HAP-1 (cell line): ENCODE data around the gene IVL.

Experiments used
- DNase-seq, 2 experiments: peaks; one replicate each; pipeline ENCODE4 v3.0.0-alpha.2; 2016 to 2020; ENCODE audit warnings: low spot score in 2 of 2
- H3K27me3 ChIP-seq: fragments of 250-450 bp; sonication (Bioruptor Pico); 2 replicates; pipeline ENCODE4 v1.5.1; 2020; ENCODE audit warnings: low read depth, mild to moderate bottlenecking, moderate library complexity
- H3K36me3 ChIP-seq: fragments of 250-450 bp; sonication (Bioruptor Pico); replicated peaks from 2 replicates; pipeline ENCODE4 v1.5.1; 2020; ENCODE audit warnings: mild to moderate bottlenecking
- H3K4me1 ChIP-seq: fragments of 250-450 bp; sonication (Bioruptor Pico); 2 replicates; pipeline ENCODE4 v1.5.1; 2020; ENCODE audit warnings: mild to moderate bottlenecking
- H3K4me3 ChIP-seq: fragments of 250-450 bp; sonication (Bioruptor Pico); 2 replicates; pipeline ENCODE4 v1.5.1; 2020; ENCODE audit warnings: mild to moderate bottlenecking, moderate library complexity
- H3K9me3 ChIP-seq: fragments of 250-450 bp; sonication (Bioruptor Pico); 2 replicates; pipeline ENCODE4 v1.5.1; 2020; ENCODE audit warnings: mild to moderate bottlenecking, moderate library complexity
- in situ Hi-C: fragments of 300-500 bp; cut with MboI; formaldehyde crosslinking; loops from 3 replicates; pipeline ENCODE4 v1.14.3; 2020; ENCODE audit warnings: low sequenced_read_pairs, inconsistent platforms, mixed read lengths

IVL gene

DNA sequence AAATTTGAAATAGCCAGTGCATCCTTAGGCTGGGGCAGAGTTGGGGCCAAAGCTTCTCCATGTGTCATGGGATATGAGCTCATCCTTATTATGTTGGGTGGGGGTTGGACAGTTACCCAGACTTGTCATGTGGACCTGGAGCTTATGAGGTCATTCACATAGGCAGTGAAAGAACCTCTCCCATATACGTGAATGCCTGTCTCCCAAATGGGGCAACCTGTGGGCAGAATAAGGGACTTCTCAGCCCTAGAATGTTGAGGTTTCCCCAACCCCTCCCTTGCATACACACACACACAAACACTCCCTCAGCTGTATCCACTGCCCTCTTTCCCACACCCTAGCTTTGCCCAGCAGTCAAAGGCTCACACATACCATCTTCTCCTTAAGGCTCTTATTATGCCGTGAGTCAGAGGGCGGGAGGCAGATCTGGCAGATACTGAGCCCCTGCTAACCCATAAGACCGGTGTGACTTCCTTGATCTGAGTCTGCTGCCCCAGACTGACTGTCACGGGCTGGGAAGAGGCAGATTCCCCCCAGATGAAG lies 2.3 kb upstream of the IVL start:
- no peak for DNase-seq
- no peaks in the 10 kb centered on the region for H3K9me3 ChIP-seq
- peaks cover 3% of the 10 kb centered on the region; the same call in 1 of the 2 replicates for H3K27me3 ChIP-seq
- no peaks in the 10 kb centered on the region for H3K36me3 ChIP-seq
- in situ Hi-C loops, result no loop called here
- H3K4me1 ChIP-seq, result no peaks in the 10 kb centered on the region
- no peak overlapping the region for H3K4me3 ChIP-seq

DNA sequence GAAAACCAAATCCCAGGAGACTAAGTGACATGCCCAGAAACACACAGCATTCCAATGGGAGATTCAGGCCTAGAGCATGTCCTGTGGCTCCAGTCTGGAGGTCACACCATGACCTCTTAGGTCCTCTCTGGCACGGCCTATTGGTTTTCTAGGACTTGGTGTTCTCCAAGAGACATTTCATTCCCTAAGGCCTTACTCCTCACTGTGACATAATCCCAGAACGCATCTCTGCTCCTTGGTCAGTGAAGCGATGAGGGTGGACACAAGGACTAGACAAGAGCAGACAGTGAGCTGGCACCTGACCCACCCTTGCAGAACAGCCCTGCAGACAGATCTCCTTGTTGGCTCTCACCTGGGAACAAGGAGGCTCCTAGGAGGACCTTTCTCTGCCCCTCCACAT lies 860 bp downstream of the IVL start:
- DNase-seq, result no peak
- no peaks in the 10 kb centered on the region for H3K36me3 ChIP-seq
- H3K9me3 ChIP-seq, result no peaks in the 10 kb centered on the region
- in situ Hi-C loops, result no loop called here
- no peaks in the 10 kb centered on the region for H3K4me1 ChIP-seq
- peaks cover 7% of the 10 kb centered on the region for H3K27me3 ChIP-seq
- H3K4me3 ChIP-seq, result no peak overlapping the region

DNA sequence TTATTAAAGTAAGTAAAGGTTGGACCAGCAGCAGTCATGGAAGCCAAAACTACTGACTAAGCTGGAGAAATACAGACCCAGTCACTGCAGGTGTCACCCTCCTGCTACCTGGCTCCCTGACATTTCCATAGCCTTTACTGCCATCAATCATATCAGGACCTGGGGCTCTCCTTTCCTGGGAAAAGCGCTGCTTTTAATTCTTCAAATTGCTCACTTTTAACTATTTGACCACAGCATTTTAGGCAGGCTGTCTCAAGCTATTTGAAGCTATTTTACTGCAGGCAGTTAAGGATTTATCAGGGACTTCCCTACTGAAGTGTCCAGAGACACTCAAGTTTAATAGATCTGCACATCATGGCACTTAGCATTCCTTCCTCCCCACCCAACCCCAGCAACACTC lies 4.1 kb downstream of the IVL start:
- no peaks in the 10 kb centered on the region for H3K9me3 ChIP-seq
- H3K4me3 ChIP-seq, result no peak overlapping the region

DNA sequence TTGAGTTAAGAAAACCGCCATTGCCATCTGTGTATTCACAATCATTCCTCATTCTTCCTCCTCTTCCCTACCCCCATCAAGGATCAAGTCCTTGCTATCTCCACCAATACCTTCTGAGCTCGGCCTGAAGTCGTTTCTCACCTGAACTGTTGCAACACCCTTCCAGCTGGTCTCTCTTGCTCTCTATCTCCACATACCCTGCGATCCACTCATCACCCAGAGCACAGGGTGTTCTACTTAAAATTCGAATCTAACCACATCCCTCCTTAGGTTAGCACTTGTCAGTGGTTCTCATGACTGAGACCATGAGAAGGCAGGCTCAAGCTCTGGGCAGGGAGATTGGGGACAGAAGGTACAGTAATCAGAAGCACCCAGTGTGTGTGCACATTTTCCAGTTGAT lies 4.6 kb downstream of the IVL start:
- Histone ChIP-seq H3K9me3 (no peaks in the 10 kb centered on the region), H3K4me3 (no peak overlapping the region), H3K4me1 (no peaks in the 10 kb centered on the region), H3K36me3 (no peaks in the 10 kb centered on the region), H3K27me3 (peaks cover 13% of the 10 kb centered on the region)
- no peak for DNase-seq
- in situ Hi-C loops, result no loop called here

More for the DNA sequence above, 4.1 kb downstream of the IVL start:
- in situ Hi-C loops, result no loop called here
- H3K4me1 ChIP-seq, result no peaks in the 10 kb centered on the region
- no peaks in the 10 kb centered on the region for H3K36me3 ChIP-seq
- DNase-seq, result no peak
- H3K27me3 ChIP-seq, result peaks cover 13% of the 10 kb centered on the region

DNA sequence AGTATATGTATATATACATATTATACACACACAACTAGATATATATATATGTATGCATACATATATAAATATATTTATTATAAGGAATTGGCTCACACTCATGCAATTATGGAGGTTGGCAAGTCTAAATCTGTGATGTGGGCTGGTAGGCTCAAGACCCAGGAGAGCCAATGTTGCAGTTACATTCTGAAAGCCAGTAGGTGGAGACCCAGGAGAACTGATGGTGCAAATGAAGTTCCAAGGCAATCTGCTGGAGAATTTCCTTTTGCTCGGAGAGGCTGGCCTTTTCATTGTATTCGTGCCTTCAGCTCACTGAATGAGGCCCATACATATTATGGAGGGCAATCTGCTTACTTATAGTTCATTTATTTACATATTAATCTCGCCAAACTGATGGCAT lies 9.4 kb downstream of the IVL start:
- H3K4me1 ChIP-seq, result no peaks in the 10 kb centered on the region
- no peaks in the 10 kb centered on the region for H3K9me3 ChIP-seq
- DNase-seq, result no peak
- H3K27me3 ChIP-seq, result peaks cover 13% of the 10 kb centered on the region
- H3K36me3 ChIP-seq, result no peaks in the 10 kb centered on the region
- no peak overlapping the region for H3K4me3 ChIP-seq
- in situ Hi-C loops, result no loop called here

DNA sequence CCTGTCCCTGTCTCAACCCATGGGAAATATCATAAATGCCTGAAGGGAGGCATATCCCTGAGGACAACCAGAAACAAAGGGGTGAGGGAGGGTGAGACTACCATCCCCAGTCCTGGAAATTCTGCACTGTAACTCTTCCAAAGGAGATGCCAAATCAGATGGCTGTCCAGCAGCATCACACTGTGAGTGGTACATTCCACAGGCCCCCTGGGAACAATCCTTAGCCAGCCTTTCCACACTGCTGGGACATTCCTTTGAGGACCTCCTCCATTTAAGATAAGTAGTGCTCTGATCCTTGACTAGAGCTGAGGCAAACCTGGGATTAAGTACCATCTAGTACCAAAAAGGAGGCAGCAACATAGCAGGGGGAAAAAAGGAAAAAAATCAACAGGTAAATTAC lies 10.7 kb downstream of the IVL start:
- Histone ChIP-seq H3K9me3 (no peaks in the 10 kb centered on the region), H3K36me3 (no peaks in the 10 kb centered on the region), H3K27me3 (peaks cover 9% of the 10 kb centered on the region; the same call in 1 of the 2 replicates), H3K4me1 (no peaks in the 10 kb centered on the region), H3K4me3 (no peak overlapping the region)
- no peak for DNase-seq
- in situ Hi-C loops, result no loop called here

DNA sequence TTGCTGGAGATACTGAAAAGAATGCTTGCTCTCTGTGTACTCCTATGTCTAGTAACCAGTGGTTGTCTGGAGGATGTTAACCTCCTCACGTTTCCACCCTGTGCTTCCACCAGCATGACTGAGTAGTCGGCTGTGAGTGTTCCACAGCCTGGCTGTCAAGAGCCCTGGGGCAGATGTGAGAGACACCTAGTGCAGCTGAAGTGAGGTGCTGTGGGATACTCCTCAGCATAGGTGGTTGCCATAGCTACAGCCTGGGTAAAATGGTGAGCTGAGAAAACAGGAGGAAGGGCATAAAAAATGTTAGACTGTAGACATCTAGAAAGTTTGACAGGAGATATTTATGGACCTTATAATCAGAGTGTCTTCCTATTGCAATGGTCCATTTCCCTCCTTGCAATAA lies 15.8 kb downstream of the IVL start:
- Histone ChIP-seq H3K4me3 (no peak overlapping the region), H3K4me1 (no peaks in the 10 kb centered on the region), H3K27me3 (no peaks in the 10 kb centered on the region), H3K9me3 (no peaks in the 10 kb centered on the region), H3K36me3 (no peaks in the 10 kb centered on the region)
- no peak for DNase-seq
- in situ Hi-C loops, result no loop called here

DNA sequence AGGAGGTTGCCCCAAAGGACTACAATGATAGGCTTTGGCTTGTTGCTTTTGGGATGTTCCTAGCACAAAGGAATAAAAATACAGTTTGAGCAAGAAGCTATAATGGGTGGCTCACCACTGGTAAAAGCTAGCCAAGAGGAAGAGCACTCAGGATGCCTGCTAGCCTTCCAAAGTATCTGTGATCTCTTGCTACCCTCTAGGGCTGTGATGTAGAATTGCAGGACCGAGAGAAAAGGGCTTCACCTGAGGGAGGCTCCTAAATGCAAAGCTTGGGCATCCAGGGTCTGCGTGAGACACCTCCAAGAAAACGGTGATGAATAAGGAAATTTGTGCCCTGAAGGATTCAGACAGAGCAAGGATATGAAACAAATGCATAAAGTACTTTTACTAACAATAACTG lies 17.7 kb downstream of the IVL start:
- in situ Hi-C loops, result no loop called here
- no peaks in the 10 kb centered on the region for H3K9me3 ChIP-seq
- H3K36me3 ChIP-seq, result no peaks in the 10 kb centered on the region
- no peaks in the 10 kb centered on the region for H3K27me3 ChIP-seq
- H3K4me3 ChIP-seq, result no peak overlapping the region
- no peaks in the 10 kb centered on the region for H3K4me1 ChIP-seq
- DNase-seq, result no peak

DNA sequence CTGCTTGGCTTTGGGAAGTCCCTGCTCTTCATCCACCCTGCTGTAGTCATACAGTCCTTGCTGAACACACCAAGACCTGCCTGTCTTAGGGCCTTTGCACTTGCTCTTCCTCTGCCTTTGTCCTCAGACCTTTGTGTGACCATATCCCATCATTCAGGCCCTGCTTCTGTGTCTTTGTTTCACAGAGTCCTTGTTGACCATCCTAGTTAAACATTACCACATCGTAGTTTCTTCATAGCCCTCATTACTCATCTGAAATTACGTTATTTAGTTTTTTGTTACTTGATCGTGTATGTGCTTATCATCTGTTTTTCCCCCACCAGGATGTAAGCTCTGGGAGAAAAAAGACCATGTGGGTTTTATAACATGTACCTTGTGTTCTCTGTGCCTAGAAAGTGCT lies 20.3 kb downstream of the IVL start:
- in situ Hi-C loops, result no loop called here
- Histone ChIP-seq H3K27me3 (no peaks in the 10 kb centered on the region), H3K4me3 (no peak overlapping the region), H3K9me3 (no peaks in the 10 kb centered on the region), H3K36me3 (no peaks in the 10 kb centered on the region), H3K4me1 (no peaks in the 10 kb centered on the region)
- no peak for DNase-seq

DNA sequence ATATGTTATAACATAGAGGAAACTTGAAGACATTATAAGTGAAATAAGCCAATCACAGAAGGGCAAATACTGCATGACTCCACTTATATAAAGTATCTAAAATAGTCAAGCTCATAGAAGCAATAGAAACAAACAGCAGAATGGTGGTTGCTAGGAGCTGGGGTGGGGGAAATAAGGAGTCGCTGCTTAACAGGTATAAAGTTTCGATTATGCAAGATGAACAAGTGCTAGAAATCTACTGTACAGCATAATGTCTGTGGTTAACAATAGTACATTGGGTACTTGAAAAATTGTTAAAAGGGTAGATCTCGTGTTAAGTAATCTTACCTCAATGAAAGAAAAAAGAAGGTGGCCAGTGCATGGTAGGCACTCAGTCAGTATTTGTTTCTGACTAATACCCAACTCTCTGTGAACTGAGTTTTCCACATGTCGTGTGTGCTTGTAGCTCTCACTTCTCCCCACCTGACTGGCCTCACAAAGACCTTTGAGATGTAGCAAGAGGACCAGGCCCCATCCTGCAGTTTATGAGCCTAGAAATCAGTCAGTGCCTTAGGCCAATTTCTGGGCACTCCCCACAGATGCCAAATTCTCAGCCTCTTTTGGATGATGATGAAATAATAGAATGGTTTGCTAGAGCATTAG lies 23.9 kb downstream of the IVL start:
- Histone ChIP-seq H3K4me1 (no peaks in the 10 kb centered on the region), H3K9me3 (no peaks in the 10 kb centered on the region), H3K36me3 (no peaks in the 10 kb centered on the region), H3K4me3 (no peak overlapping the region), H3K27me3 (no peaks in the 10 kb centered on the region)
- in situ Hi-C loops, result no loop called here
- DNase-seq, result no peak

DNA sequence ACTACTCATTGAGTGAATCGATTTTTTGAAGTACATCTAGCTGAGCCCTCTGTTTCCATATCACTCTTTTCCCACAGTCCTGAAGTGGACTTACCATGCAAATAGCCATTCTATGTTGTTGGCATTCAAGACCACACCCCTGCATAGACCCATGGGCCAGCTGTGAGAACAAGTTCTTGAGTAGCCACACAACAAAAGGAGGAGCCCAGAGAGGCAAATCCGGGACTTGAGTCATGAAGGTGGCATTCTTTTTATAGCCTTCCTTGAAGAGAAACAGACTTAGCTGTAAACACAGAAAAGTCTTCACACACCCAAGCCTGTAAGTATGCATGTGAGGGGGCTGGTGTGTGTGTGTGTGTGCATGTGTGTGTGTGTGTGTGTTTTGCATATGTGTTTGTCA lies 24.9 kb downstream of the IVL start:
- no peak for DNase-seq
- in situ Hi-C loops, result no loop called here
- Histone ChIP-seq H3K27me3 (no peaks in the 10 kb centered on the region), H3K4me1 (no peaks in the 10 kb centered on the region), H3K36me3 (no peaks in the 10 kb centered on the region), H3K4me3 (no peak overlapping the region), H3K9me3 (no peaks in the 10 kb centered on the region)

DNA sequence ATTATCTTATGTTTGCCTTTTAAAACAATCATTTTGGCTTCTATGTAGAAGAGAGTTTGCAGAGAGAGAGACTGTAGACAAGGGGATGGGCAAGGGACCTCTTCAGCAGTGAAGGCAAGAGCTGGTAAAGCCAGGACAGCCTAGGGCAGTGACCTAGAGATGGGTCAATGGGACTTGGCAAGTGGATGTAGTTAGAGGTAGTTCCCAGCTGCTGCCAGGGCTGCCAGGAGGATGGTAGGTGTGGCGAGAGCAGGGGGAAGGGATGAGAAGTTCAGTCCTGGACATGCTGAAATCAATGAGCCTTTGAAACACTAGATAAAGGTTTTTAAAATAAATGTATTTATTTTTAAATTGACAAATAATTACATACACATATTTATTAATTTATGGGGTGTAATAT lies 32.3 kb downstream of the IVL start:
- H3K9me3 ChIP-seq, result no peaks in the 10 kb centered on the region
- no peak for DNase-seq
- H3K4me3 ChIP-seq, result no peak overlapping the region
- H3K4me1 ChIP-seq, result no peaks in the 10 kb centered on the region
- no peaks in the 10 kb centered on the region for H3K27me3 ChIP-seq
- in situ Hi-C loops, result no loop called here
- H3K36me3 ChIP-seq, result no peaks in the 10 kb centered on the region

DNA sequence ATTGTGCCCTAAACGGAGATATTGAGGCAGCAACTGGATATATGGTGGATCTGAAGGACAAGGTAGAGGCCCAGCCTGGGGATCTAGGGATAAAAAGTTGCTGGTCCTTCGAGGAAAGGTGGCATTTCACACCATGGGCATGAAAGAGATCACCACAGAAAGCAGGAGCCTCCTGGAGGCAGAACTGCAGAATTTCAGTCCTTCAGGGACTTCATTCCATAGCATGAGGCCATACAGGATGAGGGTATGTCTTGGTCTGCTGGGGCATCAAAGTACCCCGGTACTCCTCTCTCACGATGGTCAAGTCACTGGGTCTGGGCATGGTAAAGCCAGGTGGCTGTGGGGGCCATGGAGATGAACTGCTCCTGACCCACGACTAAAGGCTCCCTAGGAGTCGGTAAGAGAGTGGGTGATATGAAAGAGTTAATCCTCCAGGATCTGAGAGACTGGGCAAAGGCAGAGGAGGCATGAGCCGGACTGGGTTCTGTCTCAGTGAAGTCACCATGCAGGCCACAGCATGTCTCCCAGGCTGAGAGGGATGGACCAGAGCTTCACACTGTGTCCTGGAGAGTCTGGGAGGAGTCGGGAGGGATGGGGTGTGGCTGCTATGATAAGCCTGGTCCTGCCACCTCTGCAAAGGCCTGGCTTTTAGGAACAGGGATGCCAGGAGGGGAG lies 32.8 kb downstream of the IVL start:
- no peaks in the 10 kb centered on the region for H3K27me3 ChIP-seq
- no peak overlapping the region for H3K4me3 ChIP-seq
- no peaks in the 10 kb centered on the region for H3K36me3 ChIP-seq
- no peaks in the 10 kb centered on the region for H3K4me1 ChIP-seq
- no peaks in the 10 kb centered on the region for H3K9me3 ChIP-seq
- DNase-seq, result no peak
- in situ Hi-C loops, result no loop called here

DNA sequence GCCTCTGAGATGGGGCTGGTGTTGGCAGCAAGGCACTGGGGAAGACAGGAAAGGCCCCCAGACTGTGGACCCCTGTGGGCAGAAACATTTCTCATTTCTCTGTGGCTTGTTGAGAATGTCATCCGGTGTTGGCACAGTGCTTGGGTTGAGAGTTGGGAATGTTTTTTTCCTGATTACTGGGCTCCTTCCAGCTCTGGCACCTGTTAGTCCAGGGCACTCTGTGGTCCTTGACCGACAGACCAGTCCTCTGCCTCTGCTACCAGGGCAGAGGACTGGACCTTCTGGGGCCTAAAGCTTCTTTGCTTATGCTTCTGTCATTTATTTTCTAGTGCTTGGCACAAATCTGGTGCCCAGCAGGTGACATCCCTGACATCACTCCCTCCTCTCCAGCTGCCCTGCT lies 33.8 kb downstream of the IVL start:
- no peak overlapping the region for H3K4me3 ChIP-seq
- no peaks in the 10 kb centered on the region for H3K4me1 ChIP-seq
- no peaks in the 10 kb centered on the region for H3K27me3 ChIP-seq
- no peaks in the 10 kb centered on the region for H3K36me3 ChIP-seq
- in situ Hi-C loops, result no loop called here
- no peak for DNase-seq
- no peaks in the 10 kb centered on the region for H3K9me3 ChIP-seq
